Neuronal stem cell (in vitro differentiated cells): Measurements from ENCODE around the gene ATRX.

ENCODE experiments used
- DNase-seq: peaks from one replicate; pipeline ENCODE4 v3.0.0-alpha.2; 2013; ENCODE audit warnings: low spot score
- H2AFZ ChIP-seq: one replicate; pipeline ENCODE4 v1.6.1; 2013; ENCODE audit warnings: mild to moderate bottlenecking, low read length, inconsistent platforms
- H2AK5ac ChIP-seq: 2 replicates; pipeline ENCODE4 v1.6.1; 2013; ENCODE audit warnings: low read depth, mild to moderate bottlenecking, inconsistent platforms, low read length, moderate library complexity, mixed read lengths
- H2BK120ac ChIP-seq: 2 replicates; pipeline ENCODE4 v1.6.1; 2013; ENCODE audit warnings: low read depth, mild to moderate bottlenecking, inconsistent platforms, low read length, moderate library complexity, mixed read lengths
- H2BK12ac ChIP-seq: one replicate; pipeline ENCODE4 v1.6.1; 2013; ENCODE audit warnings: low read length, inconsistent platforms
- H2BK15ac ChIP-seq: 2 replicates; pipeline ENCODE4 v1.6.1; 2013; ENCODE audit warnings: mild to moderate bottlenecking, low read length, inconsistent platforms, mixed read lengths
- H2BK5ac ChIP-seq: one replicate; pipeline ENCODE4 v1.6.1; 2013; ENCODE audit warnings: inconsistent platforms, mild to moderate bottlenecking, low read length, moderate library complexity
- H3K14ac ChIP-seq: one replicate; pipeline ENCODE4 v1.6.1; 2013; ENCODE audit warnings: low read length, inconsistent platforms
- H3K18ac ChIP-seq: 2 replicates; pipeline ENCODE4 v1.6.1; 2013; ENCODE audit warnings: low read length, inconsistent platforms
- H3K23ac ChIP-seq: 2 replicates; pipeline ENCODE4 v1.6.1; 2013; ENCODE audit warnings: low read depth, mild to moderate bottlenecking, mixed read lengths, low read length, inconsistent platforms; ENCODE audit not compliant: poor library complexity
- H3K27ac ChIP-seq: replicated peaks from 3 replicates; pipeline ENCODE4 v1.5.1; 2013; ENCODE audit warnings: low read length, inconsistent platforms
- H3K27me3 ChIP-seq, 3 experiments: 2 replicates each; pipeline ENCODE4 v1.6.1; 2013; ENCODE audit warnings: low read length in 3 of 3, mild to moderate bottlenecking in 2 of 3, inconsistent platforms in 1 of 3, low read depth in 1 of 3, mixed read lengths in 1 of 3, moderate library complexity in 1 of 3; ENCODE audit not compliant: control insufficient read depth in 3 of 3, insufficient read depth in 3 of 3
- H3K36me3 ChIP-seq, 2 donors: replicated peaks in 1 of 2; 2 replicates each; pipeline ENCODE4 v1.6.1; 2013; ENCODE audit warnings: low read length in 2 of 2; ENCODE audit not compliant: control insufficient read depth in 2 of 2, insufficient read depth in 2 of 2
- H3K4ac ChIP-seq: 2 replicates; pipeline ENCODE4 v1.6.1; 2013; ENCODE audit warnings: inconsistent platforms, mild to moderate bottlenecking, low read length, moderate library complexity
- H3K4me1 ChIP-seq, 2 donors: 1 replicate in 1 of 2; 2 replicates in 1 of 2; pipeline ENCODE4 v1.6.1; 2013; ENCODE audit warnings: low read length in 2 of 2, low read depth in 1 of 2; ENCODE audit not compliant: control insufficient read depth in 2 of 2, insufficient read depth in 1 of 2
- H3K4me2 ChIP-seq: one replicate; pipeline ENCODE4 v1.6.1; 2013; ENCODE audit warnings: mild to moderate bottlenecking, low read length, inconsistent platforms; ENCODE audit not compliant: insufficient read depth, poor library complexity, severe bottlenecking
- H3K4me3 ChIP-seq, 2 donors: 2 replicates each; pipeline ENCODE4 v1.5.1; 2013; ENCODE audit warnings: low read length in 2 of 2, mild to moderate bottlenecking in 2 of 2, inconsistent platforms in 1 of 2, moderate library complexity in 1 of 2
- H3K79me1 ChIP-seq: one replicate; pipeline ENCODE4 v1.6.1; 2013; ENCODE audit warnings: low read depth, mild to moderate bottlenecking, inconsistent platforms, low read length, moderate library complexity
- H3K9ac ChIP-seq: one replicate; pipeline ENCODE4 v1.6.1; 2013; ENCODE audit warnings: mild to moderate bottlenecking, low read depth, low read length, inconsistent platforms; ENCODE audit not compliant: poor library complexity
- H3K9me3 ChIP-seq, 2 donors: replicated peaks in 1 of 2; 2 replicates each; pipeline versions ENCODE3 to v1.6.1; 2013; ENCODE audit warnings: low read length in 2 of 2, mild to moderate bottlenecking in 2 of 2, inconsistent platforms in 1 of 2, low read depth in 1 of 2, mixed read lengths in 1 of 2, moderate library complexity in 1 of 2; ENCODE audit not compliant: control insufficient read depth in 2 of 2, insufficient read depth in 1 of 2
- H4K8ac ChIP-seq: one replicate; pipeline ENCODE4 v1.6.1; 2013; ENCODE audit warnings: low read depth, mild to moderate bottlenecking, inconsistent platforms, low read length, moderate library complexity
- H4K91ac ChIP-seq: one replicate; pipeline ENCODE4 v1.6.1; 2013; ENCODE audit warnings: low read length, low read depth, mild to moderate bottlenecking, inconsistent platforms; ENCODE audit not compliant: poor library complexity
- WGBS, 2 donors: extraction: QIAGEN DNeasy Blood & Tissue Kit; methylation state at CpG; one replicate each; pipeline ENCODE4 v1.1.7; 2013; ENCODE audit warnings: missing lambda C conversion rate in 2 of 2, mixed read lengths in 1 of 2; ENCODE audit not compliant: insufficient read length in 2 of 2, insufficient replicate concordance in 1 of 2; ENCODE audit errors: extremely low coverage in 2 of 2; 5-methylcytosine and 5-hydroxymethylcytosine counted together

ATRX gene

GRCh38 chrX:77668391-77669237 lies 117.4 kb downstream of the ATRX start:
- Histone ChIP-seq H3K36me3 (peaks cover 0 to 17% of the 10 kb centered on the region in 2 donors), H2BK5ac (no peak overlapping the region), H3K4me2 (no peak overlapping the region), H3K79me1 (no peaks in the 10 kb centered on the region), H3K27ac (no peak overlapping the region), H3K23ac (no peak overlapping the region), H3K9me3 (no peaks in the 10 kb centered on the region), H3K4ac (no peak overlapping the region), H2BK12ac (no peak overlapping the region), H3K4me3 (no peak overlapping the region), H2BK15ac (no peak overlapping the region), H3K4me1 (no peaks in the 10 kb centered on the region), H3K9ac (no peak overlapping the region), H2AK5ac (no peak overlapping the region), H2BK120ac (no peak overlapping the region), H4K8ac (no peak overlapping the region), H2AFZ (no peak overlapping the region), H4K91ac (no peak overlapping the region), H3K14ac (no peak overlapping the region), H3K18ac (no peak overlapping the region), H3K27me3 (no peaks in the 10 kb centered on the region)
- DNase-seq, result no peak
- no CpG with 5 or more reads among the region's 10 CpGs for WGBS, 2 donors

DNA sequence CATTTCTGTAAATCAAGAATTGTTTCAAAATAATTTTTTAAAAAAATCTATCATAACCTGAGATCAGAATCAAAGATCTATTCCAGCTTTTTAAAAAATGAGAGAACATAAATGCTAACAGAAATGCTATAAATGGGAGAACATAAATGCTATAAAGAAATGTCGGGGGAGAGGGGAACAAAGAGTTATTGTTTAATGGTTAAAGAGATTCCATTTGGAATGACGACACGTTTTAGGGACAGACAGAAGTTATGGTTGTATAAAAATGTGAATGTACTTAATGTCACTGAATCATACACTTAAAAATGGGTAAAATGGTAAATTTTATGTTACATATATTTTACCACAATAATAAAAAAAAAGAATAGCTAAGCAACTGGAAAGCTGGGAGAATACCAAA lies 127.1 kb downstream of the ATRX start:
- Histone ChIP-seq H3K36me3 (peaks cover 0 to 60% of the 10 kb centered on the region in 2 donors), H3K27ac (no peak overlapping the region), H3K23ac (no peak overlapping the region), H3K4ac (no peak overlapping the region), H3K79me1 (no peaks in the 10 kb centered on the region), H3K14ac (no peak overlapping the region), H2BK120ac (no peak overlapping the region), H3K27me3 (no peaks in the 10 kb centered on the region), H2BK5ac (no peak overlapping the region), H2BK15ac (no peak overlapping the region), H3K4me2 (no peak overlapping the region), H3K18ac (no peak overlapping the region), H4K91ac (no peak overlapping the region), H2AFZ (no peak overlapping the region), H4K8ac (no peak overlapping the region), H2BK12ac (no peak overlapping the region), H3K4me1 (no peaks in the 10 kb centered on the region), H3K4me3 (no peak overlapping the region), H3K9me3 (no peaks in the 10 kb centered on the region), H2AK5ac (no peak overlapping the region), H3K9ac (no peak overlapping the region)
- WGBS, 2 donors, result no CpG with 5 or more reads among the region's 3 CpGs
- no peak for DNase-seq

DNA sequence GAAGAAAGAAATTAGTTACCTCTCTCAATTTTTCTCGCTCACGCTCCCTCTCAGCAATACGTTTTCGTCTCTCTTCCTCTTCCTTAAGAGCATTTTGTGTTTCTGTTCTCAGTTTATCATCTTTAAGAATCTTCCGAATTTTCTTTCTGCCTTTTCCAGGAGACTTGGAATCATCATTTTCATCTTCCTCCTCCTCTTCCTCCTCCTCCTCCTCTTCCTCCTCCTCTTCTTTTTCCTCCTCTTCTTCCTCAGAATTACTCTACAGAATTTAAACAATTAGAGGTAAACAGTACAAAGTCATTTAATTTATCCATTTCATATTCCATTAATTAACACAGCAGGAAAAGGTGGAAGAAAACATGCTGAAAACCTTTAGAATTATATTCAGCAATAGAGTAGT lies 133.9 kb downstream of the ATRX start:
- no peaks in the 10 kb centered on the region for H3K27me3 ChIP-seq
- H2AFZ ChIP-seq, result no peak overlapping the region
- H3K14ac ChIP-seq, result no peak overlapping the region
- no peak overlapping the region for H3K18ac ChIP-seq
- no peak overlapping the region for H4K8ac ChIP-seq
- H4K91ac ChIP-seq, result no peak overlapping the region
- no CpG with 5 or more reads among the region's 5 CpGs for WGBS, 2 donors
- no peak overlapping the region for H2BK15ac ChIP-seq
- H2BK5ac ChIP-seq, result no peak overlapping the region
- no peak overlapping the region for H2BK12ac ChIP-seq
- H2AK5ac ChIP-seq, result no peak overlapping the region
- H3K4me1 ChIP-seq, result no peaks in the 10 kb centered on the region
- no peak overlapping the region for H3K27ac ChIP-seq
- H3K79me1 ChIP-seq, result no peaks in the 10 kb centered on the region
- no peak overlapping the region for H3K4ac ChIP-seq
- H3K4me2 ChIP-seq, result no peak overlapping the region
- H3K9ac ChIP-seq, result no peak overlapping the region
- no peak overlapping the region for H2BK120ac ChIP-seq
- H3K36me3 ChIP-seq, result peaks cover 0 to 86% of the 10 kb centered on the region in 2 donors
- no peaks in the 10 kb centered on the region for H3K9me3 ChIP-seq
- DNase-seq, result no peak
- H3K4me3 ChIP-seq, result no peak overlapping the region
- H3K23ac ChIP-seq, result no peak overlapping the region

DNA sequence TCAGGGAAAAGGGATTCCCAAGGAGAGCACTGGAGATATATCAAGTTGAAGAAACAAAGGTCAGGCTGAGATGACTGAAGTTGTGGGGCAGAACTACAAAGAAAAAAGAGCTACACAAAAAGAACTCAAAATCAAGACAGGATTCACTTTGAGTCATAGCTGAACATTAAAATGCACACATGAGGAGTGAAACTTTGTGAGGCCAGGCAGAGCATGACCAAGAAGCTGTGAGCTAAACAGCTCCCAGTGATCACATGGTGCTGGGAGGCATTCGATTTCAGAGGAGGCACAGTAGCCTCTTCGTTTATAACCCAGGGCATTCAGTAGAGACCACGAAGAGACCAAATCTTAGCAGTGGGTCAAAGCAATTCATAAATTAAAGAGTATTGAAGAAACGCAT lies 145.3 kb downstream of the ATRX start:
- H2AFZ ChIP-seq, result no peak overlapping the region
- no peak overlapping the region for H3K4me2 ChIP-seq
- H3K4ac ChIP-seq, result no peak overlapping the region
- peaks cover 3% of the 10 kb centered on the region for H3K79me1 ChIP-seq
- no peak overlapping the region for H3K4me3 ChIP-seq
- peaks cover 0 to 76% of the 10 kb centered on the region in 2 donors for H3K36me3 ChIP-seq
- H4K8ac ChIP-seq, result no peak overlapping the region
- H3K18ac ChIP-seq, result no peak overlapping the region
- H2BK15ac ChIP-seq, result no peak overlapping the region
- H2BK5ac ChIP-seq, result no peak overlapping the region
- H3K27me3 ChIP-seq, result no peaks in the 10 kb centered on the region
- no peak overlapping the region for H3K14ac ChIP-seq
- DNase-seq, result no peak
- no peak overlapping the region for H3K9ac ChIP-seq
- peaks cover 0 to 9% of the 10 kb centered on the region in 2 donors for H3K9me3 ChIP-seq
- no peak overlapping the region for H2AK5ac ChIP-seq
- H3K4me1 ChIP-seq, result no peaks in the 10 kb centered on the region
- no peak overlapping the region for H4K91ac ChIP-seq
- H2BK12ac ChIP-seq, result no peak overlapping the region
- no peak overlapping the region for H3K23ac ChIP-seq
- no peak overlapping the region for H2BK120ac ChIP-seq
- no peak overlapping the region for H3K27ac ChIP-seq
- WGBS, 2 donors, result no CpG with 5 or more reads among the region's 4 CpGs
